ENCODE results near the gene ACKR2. TPM values are rescaled to one million over a fixed set of nuclear protein-coding genes. Genes with fewer than 3 reads are reported as not detected.
A peak's percentile ranks its signal among the peaks of the same experiment; 100 is the strongest.

Gene ACKR2
- total and polyA plus RNA-seq, 2 of the 13 experiments (the other 11 are each of a cell fraction or from before 2014, with no cell fraction given): 1.1 to 1.9 TPM

DNA sequence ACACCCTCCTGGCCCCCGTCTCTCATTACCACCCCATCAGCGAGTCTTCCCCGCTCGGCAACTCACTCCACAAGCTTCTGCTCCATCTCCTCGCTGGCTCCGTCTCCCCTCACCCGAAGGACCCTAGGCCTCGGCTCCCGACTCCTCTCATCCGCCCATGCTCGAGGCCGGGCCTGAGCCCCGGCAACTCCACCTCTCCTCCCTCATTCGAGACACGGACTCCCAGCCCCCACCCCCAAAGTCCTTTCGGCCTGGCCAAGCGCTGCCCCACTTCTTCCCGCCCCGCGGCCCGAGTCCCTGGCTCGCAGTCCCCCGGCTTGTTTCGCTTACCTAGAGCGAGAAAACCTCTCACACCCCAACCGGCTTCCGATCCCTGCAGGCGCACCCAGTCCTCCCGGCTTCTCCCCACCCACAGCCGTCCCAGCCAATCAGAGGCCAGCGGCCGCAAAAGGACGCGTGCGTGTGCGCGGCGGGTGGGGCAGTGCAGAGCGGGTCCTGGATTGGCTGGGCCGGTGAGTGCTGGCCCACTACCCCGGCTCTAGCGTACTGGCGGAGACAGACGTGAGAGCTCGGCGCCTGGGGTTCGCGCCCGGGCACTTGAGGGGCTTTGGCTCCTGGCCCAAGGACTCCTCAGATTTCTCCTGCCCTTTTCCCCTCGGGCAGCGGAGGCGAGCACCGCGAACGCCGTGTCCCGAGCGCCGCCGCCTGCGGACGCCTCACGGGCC is 5.0 kb upstream of the ACKR2 start, which contains the start of gene HIGD1A (continued):
- TF ChIP-seq, protein P1, sequence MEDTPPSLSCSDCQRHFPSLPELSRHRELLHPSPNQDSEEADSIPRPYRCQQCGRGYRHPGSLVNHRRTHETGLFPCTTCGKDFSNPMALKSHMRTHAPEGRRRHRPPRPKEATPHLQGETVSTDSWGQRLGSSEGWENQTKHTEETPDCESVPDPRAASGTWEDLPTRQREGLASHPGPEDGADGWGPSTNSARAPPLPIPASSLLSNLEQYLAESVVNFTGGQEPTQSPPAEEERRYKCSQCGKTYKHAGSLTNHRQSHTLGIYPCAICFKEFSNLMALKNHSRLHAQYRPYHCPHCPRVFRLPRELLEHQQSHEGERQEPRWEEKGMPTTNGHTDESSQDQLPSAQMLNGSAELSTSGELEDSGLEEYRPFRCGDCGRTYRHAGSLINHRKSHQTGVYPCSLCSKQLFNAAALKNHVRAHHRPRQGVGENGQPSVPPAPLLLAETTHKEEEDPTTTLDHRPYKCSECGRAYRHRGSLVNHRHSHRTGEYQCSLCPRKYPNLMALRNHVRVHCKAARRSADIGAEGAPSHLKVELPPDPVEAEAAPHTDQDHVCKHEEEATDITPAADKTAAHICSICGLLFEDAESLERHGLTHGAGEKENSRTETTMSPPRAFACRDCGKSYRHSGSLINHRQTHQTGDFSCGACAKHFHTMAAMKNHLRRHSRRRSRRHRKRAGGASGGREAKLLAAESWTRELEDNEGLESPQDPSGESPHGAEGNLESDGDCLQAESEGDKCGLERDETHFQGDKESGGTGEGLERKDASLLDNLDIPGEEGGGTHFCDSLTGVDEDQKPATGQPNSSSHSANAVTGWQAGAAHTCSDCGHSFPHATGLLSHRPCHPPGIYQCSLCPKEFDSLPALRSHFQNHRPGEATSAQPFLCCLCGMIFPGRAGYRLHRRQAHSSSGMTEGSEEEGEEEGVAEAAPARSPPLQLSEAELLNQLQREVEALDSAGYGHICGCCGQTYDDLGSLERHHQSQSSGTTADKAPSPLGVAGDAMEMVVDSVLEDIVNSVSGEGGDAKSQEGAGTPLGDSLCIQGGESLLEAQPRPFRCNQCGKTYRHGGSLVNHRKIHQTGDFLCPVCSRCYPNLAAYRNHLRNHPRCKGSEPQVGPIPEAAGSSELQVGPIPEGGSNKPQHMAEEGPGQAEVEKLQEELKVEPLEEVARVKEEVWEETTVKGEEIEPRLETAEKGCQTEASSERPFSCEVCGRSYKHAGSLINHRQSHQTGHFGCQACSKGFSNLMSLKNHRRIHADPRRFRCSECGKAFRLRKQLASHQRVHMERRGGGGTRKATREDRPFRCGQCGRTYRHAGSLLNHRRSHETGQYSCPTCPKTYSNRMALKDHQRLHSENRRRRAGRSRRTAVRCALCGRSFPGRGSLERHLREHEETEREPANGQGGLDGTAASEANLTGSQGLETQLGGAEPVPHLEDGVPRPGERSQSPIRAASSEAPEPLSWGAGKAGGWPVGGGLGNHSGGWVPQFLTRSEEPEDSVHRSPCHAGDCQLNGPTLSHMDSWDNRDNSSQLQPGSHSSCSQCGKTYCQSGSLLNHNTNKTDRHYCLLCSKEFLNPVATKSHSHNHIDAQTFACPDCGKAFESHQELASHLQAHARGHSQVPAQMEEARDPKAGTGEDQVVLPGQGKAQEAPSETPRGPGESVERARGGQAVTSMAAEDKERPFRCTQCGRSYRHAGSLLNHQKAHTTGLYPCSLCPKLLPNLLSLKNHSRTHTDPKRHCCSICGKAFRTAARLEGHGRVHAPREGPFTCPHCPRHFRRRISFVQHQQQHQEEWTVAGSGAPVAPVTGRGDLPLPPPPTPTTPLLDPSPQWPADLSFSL (CRISPR knock-in tag; IDR thresholded peaks at IDR 0.05): no peak
- TF ChIP-seq TP53 (CRISPR knock-in tag; conservative IDR thresholded peaks at IDR 0.05) (no peak), ZNF350 (CRISPR knock-in tag; IDR thresholded peaks at IDR 0.05; ENCODE audit: borderline replicate concordance, low read depth) (peak; percentile 85; the same call in 1 of the 2 replicates), FOXK2 (IDR thresholded peaks at IDR 0.05) (no peak), MXI1 (IDR thresholded peaks at IDR 0.05; ENCODE audit: borderline replicate concordance, low read depth, low read length) (no peak; the same call in 2 of the 3 replicates), ATF1 (CRISPR knock-in tag; IDR thresholded peaks at IDR 0.05) (no peak; the same call in 1 of the 2 replicates), ZNF329 (CRISPR knock-in tag; IDR thresholded peaks at IDR 0.05; ENCODE audit: low read depth) (peak; percentile 80; the same call in 1 of the 2 replicates), FOXM1 (CRISPR knock-in tag; IDR thresholded peaks at IDR 0.05) (no peak), POLR2G (IDR thresholded peaks at IDR 0.05; ENCODE audit: low read depth, low read length) (peak; percentile 92), ZMYM2 (CRISPR knock-in tag; IDR thresholded peaks at IDR 0.05) (0 out of 2 replicates have a peak, but pooled peaks have one; percentile 39)
- TF ChIP-seq, protein P2, sequence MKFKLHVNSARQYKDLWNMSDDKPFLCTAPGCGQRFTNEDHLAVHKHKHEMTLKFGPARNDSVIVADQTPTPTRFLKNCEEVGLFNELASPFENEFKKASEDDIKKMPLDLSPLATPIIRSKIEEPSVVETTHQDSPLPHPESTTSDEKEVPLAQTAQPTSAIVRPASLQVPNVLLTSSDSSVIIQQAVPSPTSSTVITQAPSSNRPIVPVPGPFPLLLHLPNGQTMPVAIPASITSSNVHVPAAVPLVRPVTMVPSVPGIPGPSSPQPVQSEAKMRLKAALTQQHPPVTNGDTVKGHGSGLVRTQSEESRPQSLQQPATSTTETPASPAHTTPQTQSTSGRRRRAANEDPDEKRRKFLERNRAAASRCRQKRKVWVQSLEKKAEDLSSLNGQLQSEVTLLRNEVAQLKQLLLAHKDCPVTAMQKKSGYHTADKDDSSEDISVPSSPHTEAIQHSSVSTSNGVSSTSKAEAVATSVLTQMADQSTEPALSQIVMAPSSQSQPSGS (CRISPR knock-in tag; IDR thresholded peaks at IDR 0.05): no peak
- TF ChIP-seq, protein P3, sequence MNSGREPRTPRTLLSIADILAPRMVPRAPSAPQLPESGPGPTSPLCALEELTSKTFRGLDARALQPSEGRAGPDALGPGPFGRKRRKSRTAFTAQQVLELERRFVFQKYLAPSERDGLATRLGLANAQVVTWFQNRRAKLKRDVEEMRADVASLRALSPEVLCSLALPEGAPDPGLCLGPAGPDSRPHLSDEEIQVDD (CRISPR knock-in tag; IDR thresholded peaks at IDR 0.05; ENCODE audit: borderline replicate concordance): no peak
- TF ChIP-seq, protein P4, sequence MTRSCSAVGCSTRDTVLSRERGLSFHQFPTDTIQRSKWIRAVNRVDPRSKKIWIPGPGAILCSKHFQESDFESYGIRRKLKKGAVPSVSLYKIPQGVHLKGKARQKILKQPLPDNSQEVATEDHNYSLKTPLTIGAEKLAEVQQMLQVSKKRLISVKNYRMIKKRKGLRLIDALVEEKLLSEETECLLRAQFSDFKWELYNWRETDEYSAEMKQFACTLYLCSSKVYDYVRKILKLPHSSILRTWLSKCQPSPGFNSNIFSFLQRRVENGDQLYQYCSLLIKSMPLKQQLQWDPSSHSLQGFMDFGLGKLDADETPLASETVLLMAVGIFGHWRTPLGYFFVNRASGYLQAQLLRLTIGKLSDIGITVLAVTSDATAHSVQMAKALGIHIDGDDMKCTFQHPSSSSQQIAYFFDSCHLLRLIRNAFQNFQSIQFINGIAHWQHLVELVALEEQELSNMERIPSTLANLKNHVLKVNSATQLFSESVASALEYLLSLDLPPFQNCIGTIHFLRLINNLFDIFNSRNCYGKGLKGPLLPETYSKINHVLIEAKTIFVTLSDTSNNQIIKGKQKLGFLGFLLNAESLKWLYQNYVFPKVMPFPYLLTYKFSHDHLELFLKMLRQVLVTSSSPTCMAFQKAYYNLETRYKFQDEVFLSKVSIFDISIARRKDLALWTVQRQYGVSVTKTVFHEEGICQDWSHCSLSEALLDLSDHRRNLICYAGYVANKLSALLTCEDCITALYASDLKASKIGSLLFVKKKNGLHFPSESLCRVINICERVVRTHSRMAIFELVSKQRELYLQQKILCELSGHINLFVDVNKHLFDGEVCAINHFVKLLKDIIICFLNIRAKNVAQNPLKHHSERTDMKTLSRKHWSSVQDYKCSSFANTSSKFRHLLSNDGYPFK (CRISPR knock-in tag; IDR thresholded peaks at IDR 0.05; ENCODE audit: borderline replicate concordance): 0 out of 2 replicates have a peak, but pooled peaks have one; percentile 3
- TF ChIP-seq, protein P5, sequence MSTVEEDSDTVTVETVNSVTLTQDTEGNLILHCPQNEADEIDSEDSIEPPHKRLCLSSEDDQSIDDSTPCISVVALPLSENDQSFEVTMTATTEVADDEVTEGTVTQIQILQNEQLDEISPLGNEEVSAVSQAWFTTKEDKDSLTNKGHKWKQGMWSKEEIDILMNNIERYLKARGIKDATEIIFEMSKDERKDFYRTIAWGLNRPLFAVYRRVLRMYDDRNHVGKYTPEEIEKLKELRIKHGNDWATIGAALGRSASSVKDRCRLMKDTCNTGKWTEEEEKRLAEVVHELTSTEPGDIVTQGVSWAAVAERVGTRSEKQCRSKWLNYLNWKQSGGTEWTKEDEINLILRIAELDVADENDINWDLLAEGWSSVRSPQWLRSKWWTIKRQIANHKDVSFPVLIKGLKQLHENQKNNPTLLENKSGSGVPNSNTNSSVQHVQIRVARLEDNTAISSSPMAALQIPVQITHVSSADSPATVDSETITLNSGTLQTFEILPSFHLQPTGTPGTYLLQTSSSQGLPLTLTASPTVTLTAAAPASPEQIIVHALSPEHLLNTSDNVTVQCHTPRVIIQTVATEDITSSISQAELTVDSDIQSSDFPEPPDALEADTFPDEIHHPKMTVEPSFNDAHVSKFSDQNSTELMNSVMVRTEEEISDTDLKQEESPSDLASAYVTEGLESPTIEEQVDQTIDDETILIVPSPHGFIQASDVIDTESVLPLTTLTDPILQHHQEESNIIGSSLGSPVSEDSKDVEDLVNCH (CRISPR knock-in tag; IDR thresholded peaks at IDR 0.05): no peak
